ENCODE results near the gene MAML3. TPM values are rescaled to one million over a fixed set of nuclear protein-coding genes. Genes with fewer than 3 reads are reported as not detected.

The MAML3 gene
- polyA plus RNA-seq, 1 donor (not counting 4 experiments of a cell fraction or from before 2014, with no cell fraction given): 0.68 TPM

- Histone ChIP-seq H3K4me1 (ENCODE audit: control insufficient read depth, extremely low read depth, insufficient read depth, low read length) (peaks cover 16% of the 10 kb centered on the region), H3K27me3 (ENCODE audit: control insufficient read depth, extremely low read depth, insufficient read depth, low read length) (peaks cover 3% of the 10 kb centered on the region), H3K9ac (ENCODE audit: control insufficient read depth, extremely low read depth, insufficient read depth, low read length) (no peak overlapping the region), H2AFZ (ENCODE audit: control insufficient read depth, low read length) (no peak overlapping the region), H3K4me3 (ENCODE audit: control insufficient read depth in 2 of 3, extremely low read depth in 1 of 3, insufficient read depth in 2 of 3, low read depth in 1 of 3, low read length in 3 of 3) (no peak overlapping the region), H3K4me2 (ENCODE audit: control insufficient read depth, extremely low read depth, insufficient read depth, low read depth, low read length) (no peak overlapping the region), H4K20me1 (ENCODE audit: control insufficient read depth, extremely low read depth, insufficient read depth, low read length) (no peaks in the 10 kb centered on the region), H3K36me3 (ENCODE audit: control insufficient read depth in 2 of 2, extremely low read depth in 1 of 2, insufficient read depth in 2 of 2, low read length in 2 of 2) (no peaks in the 10 kb centered on the region), H3K9me1 (ENCODE audit: control insufficient read depth, extremely low read depth, insufficient read depth, low read length) (no peaks in the 10 kb centered on the region), H3K79me2 (ENCODE audit: control insufficient read depth, insufficient read depth, low read length) (no peaks in the 10 kb centered on the region), H3K9me3 (ENCODE audit: control insufficient read depth, low read depth, low read length) (no peaks in the 10 kb centered on the region), H3K27ac (ENCODE audit: control insufficient read depth, insufficient read depth, low read length) (no peak overlapping the region)
- DNase-seq (ENCODE audit: low read depth, low spot score) (no peak), FAIRE-seq (no peak)
- no peak for TF ChIP-seq CTCF (optimal IDR thresholded peaks at IDR 0.05 in 1 of 3, IDR thresholded peaks at IDR 0.05 in 1 of 3, conservative IDR thresholded peaks at IDR 0.05 in 1 of 3; ENCODE audit: extremely low read depth in 1 of 3, insufficient read depth in 2 of 3, low read length in 3 of 3)
- TF ChIP-seq EZH2 (IDR thresholded peaks at IDR 0.05; ENCODE audit: low read length): no peak
- dilution Hi-C loops (cut with MboI; ENCODE audit: extremely low pct_ligation_motif_present, low sequenced_read_pairs): no loop called here
These were observed 257.8 kb downstream of the MAML3 start for GRCh38 chr4:139896091-139896604.

GRCh38 chr4:139893801-139894200, 260.2 kb downstream of the MAML3 start:
- H4K20me1 ChIP-seq (ENCODE audit: control insufficient read depth, extremely low read depth, insufficient read depth, low read length): no peaks in the 10 kb centered on the region
- no peak overlapping the region for H3K4me2 ChIP-seq (ENCODE audit: control insufficient read depth, extremely low read depth, insufficient read depth, low read depth, low read length)
- dilution Hi-C loops (cut with MboI; ENCODE audit: extremely low pct_ligation_motif_present, low sequenced_read_pairs): no loop called here
- H2AFZ ChIP-seq (ENCODE audit: control insufficient read depth, low read length): no peak overlapping the region
- H3K79me2 ChIP-seq (ENCODE audit: control insufficient read depth, insufficient read depth, low read length): no peaks in the 10 kb centered on the region
- TF ChIP-seq CTCF (optimal IDR thresholded peaks at IDR 0.05 in 1 of 3, IDR thresholded peaks at IDR 0.05 in 1 of 3, conservative IDR thresholded peaks at IDR 0.05 in 1 of 3; ENCODE audit: extremely low read depth in 1 of 3, insufficient read depth in 2 of 3, low read length in 3 of 3): no peak
- no peak for TF ChIP-seq EZH2 (IDR thresholded peaks at IDR 0.05; ENCODE audit: low read length)
- FAIRE-seq (no peak), DNase-seq (ENCODE audit: low read depth, low spot score) (no peak)
- H3K4me1 ChIP-seq (ENCODE audit: control insufficient read depth, extremely low read depth, insufficient read depth, low read length): peaks cover 31% of the 10 kb centered on the region
- H3K4me3 ChIP-seq (ENCODE audit: control insufficient read depth in 2 of 3, extremely low read depth in 1 of 3, insufficient read depth in 2 of 3, low read depth in 1 of 3, low read length in 3 of 3): no peak overlapping the region
- no peaks in the 10 kb centered on the region for H3K36me3 ChIP-seq (ENCODE audit: control insufficient read depth in 2 of 2, extremely low read depth in 1 of 2, insufficient read depth in 2 of 2, low read length in 2 of 2)
- H3K9me1 ChIP-seq (ENCODE audit: control insufficient read depth, extremely low read depth, insufficient read depth, low read length): no peaks in the 10 kb centered on the region
- H3K27ac ChIP-seq (ENCODE audit: control insufficient read depth, insufficient read depth, low read length): no peak overlapping the region
- no peaks in the 10 kb centered on the region for H3K9me3 ChIP-seq (ENCODE audit: control insufficient read depth, low read depth, low read length)
- no peak overlapping the region for H3K9ac ChIP-seq (ENCODE audit: control insufficient read depth, extremely low read depth, insufficient read depth, low read length)
- peaks cover 3% of the 10 kb centered on the region for H3K27me3 ChIP-seq (ENCODE audit: control insufficient read depth, extremely low read depth, insufficient read depth, low read length)
